H1 (cell line): ENCODE results near the gene UGT1A1. TPM values are rescaled to one million over a fixed set of nuclear protein-coding genes. Genes with fewer than 3 reads are reported as not detected.

Experiments used
- CTCF ChIA-PET: fragments of 300-600 bp; sonication (Branson Sonifier 250); formaldehyde crosslinking; loops from one replicate; lab custom pipeline; 2021; ENCODE audit not compliant: partially characterized antibody; lab: Charles Lee
- POLR2A ChIA-PET: fragments of 300-600 bp; sonication (Branson Sonifier 250); formaldehyde crosslinking; loops from one replicate; lab custom pipeline; 2021; ENCODE audit warnings: inconsistent platforms; ENCODE audit not compliant: partially characterized antibody; lab: Charles Lee
- DNase-seq, 2 experiments: peaks; one replicate each; pipeline versions ENCODE4 v3.0.0 to v3.0.0-alpha.2; 2010 to 2022; ENCODE audit warnings: low spot score in 2 of 2, low read depth in 1 of 2, mixed read lengths in 1 of 2
- FAIRE-seq: peaks from 2 replicates; lab custom pipeline; 2011; peaks lifted over from hg19 to GRCh38; lab: Jason Lieb, UNC
- H2AFZ ChIP-seq: 2 replicates; pipeline ENCODE4 v1.8.1; 2012; ENCODE audit warnings: low read length, inconsistent platforms
- H2AK5ac ChIP-seq: 2 replicates; pipeline ENCODE4 v1.6.1; 2013; ENCODE audit warnings: low read depth, low read length
- H2BK120ac ChIP-seq: replicated peaks from 2 replicates; pipeline ENCODE3; 2013; ENCODE audit warnings: low read depth, low read length, inconsistent platforms
- H2BK12ac ChIP-seq: 2 replicates; pipeline ENCODE4 v1.6.1; 2013; ENCODE audit warnings: low read depth, low read length
- H2BK15ac ChIP-seq: 2 replicates; pipeline ENCODE4 v1.6.1; 2013; ENCODE audit warnings: low read length
- H2BK20ac ChIP-seq: 2 replicates; pipeline ENCODE4 v1.6.1; 2013; ENCODE audit warnings: low read length
- H2BK5ac ChIP-seq: 2 replicates; pipeline ENCODE4 v1.6.1; 2013; ENCODE audit warnings: low read depth, low read length
- H3K14ac ChIP-seq: 2 replicates; pipeline ENCODE4 v1.6.1; 2013; ENCODE audit warnings: inconsistent platforms; ENCODE audit not compliant: insufficient read length
- H3K18ac ChIP-seq: 2 replicates; pipeline ENCODE4 v1.6.1; 2013; ENCODE audit warnings: low read length; ENCODE audit errors: extremely low read depth
- H3K23ac ChIP-seq: 2 replicates; pipeline ENCODE4 v1.6.1; 2013; ENCODE audit warnings: inconsistent platforms; ENCODE audit not compliant: insufficient read length
- H3K23me2 ChIP-seq: 2 replicates; pipeline ENCODE4 v1.6.1; 2013; ENCODE audit warnings: low read depth, low read length
- H3K27ac ChIP-seq: 2 replicates; pipeline ENCODE4 v1.6.1; 2011; ENCODE audit warnings: low read depth, low read length, inconsistent platforms
- H3K27me3 ChIP-seq, 4 experiments: replicated peaks in 1 of 4; 1 replicate in 1 of 4; 2 replicates in 3 of 4; pipeline versions ENCODE4 v1.6.1 to v1.8.1; 2011 to 2013; ENCODE audit warnings: low read length in 3 of 4, mild to moderate bottlenecking in 3 of 4, inconsistent platforms in 2 of 4, mixed read lengths in 2 of 4, moderate library complexity in 1 of 4; ENCODE audit not compliant: control insufficient read depth in 3 of 4, insufficient read depth in 3 of 4; ENCODE audit errors: extremely low read depth in 1 of 4
- H3K36me3 ChIP-seq, 4 experiments: 2 replicates each; pipeline versions ENCODE4 v1.6.1 to v1.8.1; 2011 to 2013; ENCODE audit warnings: mild to moderate bottlenecking in 4 of 4, low read length in 3 of 4, moderate library complexity in 2 of 4, control low read depth in 1 of 4, inconsistent platforms in 1 of 4; ENCODE audit not compliant: insufficient read depth in 4 of 4, control insufficient read depth in 2 of 4
- H3K4ac ChIP-seq: replicated peaks from 2 replicates; pipeline ENCODE3; 2013; ENCODE audit warnings: low read length, low read depth, mixed read lengths, inconsistent platforms; ENCODE audit not compliant: insufficient read length
- H3K4me1 ChIP-seq, 4 experiments: replicated peaks in 1 of 4; 1 replicate in 1 of 4; 2 replicates in 3 of 4; pipeline versions ENCODE4 v1.6.1 to v1.8.1; 2011 to 2013; ENCODE audit warnings: low read length in 3 of 4, inconsistent platforms in 2 of 4, mixed read lengths in 1 of 4; ENCODE audit not compliant: insufficient read depth in 4 of 4, control insufficient read depth in 3 of 4
- H3K4me2 ChIP-seq, 2 experiments: 2 replicates each; pipeline versions ENCODE4 v1.6.1 to v1.8.1; 2011 to 2013; ENCODE audit warnings: low read depth in 2 of 2, low read length in 2 of 2, control low read depth in 1 of 2, inconsistent platforms in 1 of 2, mild to moderate bottlenecking in 1 of 2; ENCODE audit not compliant: insufficient read depth in 1 of 2
- H3K4me3 ChIP-seq, 4 experiments: fragments of 200-600, 300-600 bp in 1 of 4; sonication (generic), shearing (Covaris generic), sonication (Bioruptor Twin) in 1 of 4; 2 replicates each; pipeline versions ENCODE4 v1.5.1 to v1.8.1; 2011 to 2016; ENCODE audit warnings: low read length in 4 of 4, low read depth in 3 of 4, control low read depth in 2 of 4, inconsistent platforms in 2 of 4, mild to moderate bottlenecking in 2 of 4, mixed read lengths in 1 of 4, moderate library complexity in 1 of 4; ENCODE audit not compliant: insufficient read depth in 2 of 4; ENCODE audit errors: extremely low read depth in 1 of 4
- H3K56ac ChIP-seq: replicated peaks from 2 replicates; pipeline ENCODE3; 2013; ENCODE audit warnings: low read depth, mild to moderate bottlenecking, mixed read lengths, low read length, inconsistent platforms; ENCODE audit not compliant: insufficient read length
- H3K79me1 ChIP-seq: 2 replicates; pipeline ENCODE4 v1.6.1; 2013; ENCODE audit warnings: low read depth, low read length, control low read depth
- H3K79me2 ChIP-seq, 2 experiments: 2 replicates each; pipeline versions ENCODE4 v1.6.1 to v1.8.1; 2012 to 2013; ENCODE audit warnings: low read length in 2 of 2, mild to moderate bottlenecking in 2 of 2, inconsistent platforms in 1 of 2; ENCODE audit not compliant: insufficient read depth in 2 of 2, control insufficient read depth in 1 of 2
- H3K9ac ChIP-seq, 4 experiments: replicated peaks in 1 of 4; 1 replicate in 1 of 4; 2 replicates in 3 of 4; pipeline versions ENCODE4 v1.6.1 to v1.8.1; 2011 to 2013; ENCODE audit warnings: low read depth in 3 of 4, low read length in 3 of 4, control low read depth in 2 of 4, mild to moderate bottlenecking in 2 of 4, moderate library complexity in 2 of 4, inconsistent platforms in 1 of 4; ENCODE audit errors: extremely low read depth in 1 of 4
- H3K9me3 ChIP-seq, 2 experiments: 2 replicates each; pipeline versions ENCODE4 v1.6.1 to v1.8.1; 2012 to 2013; ENCODE audit warnings: mild to moderate bottlenecking in 2 of 2, moderate library complexity in 2 of 2, control low read depth in 1 of 2, inconsistent platforms in 1 of 2, low read depth in 1 of 2, low read length in 1 of 2, mixed read lengths in 1 of 2; ENCODE audit not compliant: insufficient read depth in 2 of 2
- H4K20me1 ChIP-seq, 2 experiments: replicated peaks in 1 of 2; 2 replicates each; pipeline versions ENCODE3 to v1.8.1; 2011 to 2013; ENCODE audit warnings: inconsistent platforms in 2 of 2, low read length in 2 of 2, mild to moderate bottlenecking in 1 of 2; ENCODE audit not compliant: insufficient read depth in 2 of 2, control insufficient read depth in 1 of 2
- H4K5ac ChIP-seq: 2 replicates; pipeline ENCODE4 v1.6.1; 2013; ENCODE audit warnings: low read length, low read depth, mixed read lengths, inconsistent platforms; ENCODE audit not compliant: insufficient read length
- H4K8ac ChIP-seq: 2 replicates; pipeline ENCODE4 v1.8.0; 2013; ENCODE audit warnings: mild to moderate bottlenecking, moderate library complexity, low read length, inconsistent platforms; ENCODE audit not compliant: insufficient read depth; ENCODE audit errors: extremely low read depth
- H4K91ac ChIP-seq: replicated peaks from 2 replicates; pipeline ENCODE3; 2013; ENCODE audit warnings: low read length, mixed read lengths, inconsistent platforms; ENCODE audit not compliant: insufficient read length
- ASH2L ChIP-seq: fragments of 200-600, 300-600 bp; sonication (generic); IDR thresholded peaks from one replicate; pipeline ENCODE4 v1.7.1; 2017; ENCODE audit warnings: low read length
- RNF2 ChIP-seq: fragments of 200-900, 300-1000 bp; sonication (generic); IDR thresholded peaks from 2 replicates; pipeline ENCODE4 v1.7.1; 2016; ENCODE audit warnings: borderline replicate concordance, low read depth, mild to moderate bottlenecking, antibody characterized with exemption, low read length; ENCODE audit not compliant: poor library complexity, severe bottlenecking; ENCODE audit errors: missing control alignments
- TCF12 ChIP-seq: IDR thresholded peaks from 2 replicates; pipeline ENCODE4 v1.6.1; 2011; ENCODE audit warnings: low read depth, mild to moderate bottlenecking, low read length
- WGBS, 2 experiments: shearing (Covaris generic) in 1 of 2; methylation state at CpG; one replicate each; pipeline versions ENCODE4 v1.1.6 to v1.1.7; 2013 to 2015; ENCODE audit warnings: low lambda C conversion rate in 2 of 2, mixed read lengths in 2 of 2, inconsistent platforms in 1 of 2, low coverage in 1 of 2, missing lambda C conversion rate in 1 of 2; ENCODE audit not compliant: insufficient replicate concordance in 2 of 2, insufficient coverage in 1 of 2, insufficient read length in 1 of 2; ENCODE audit errors: extremely low coverage in 1 of 2, missing lambda C conversion rate in 1 of 2; 5-methylcytosine and 5-hydroxymethylcytosine counted together
- polyA plus RNA-seq, 7 experiments: library from polyadenylated mRNA; depleted of rRNA in 3 of 7; stranded (reverse) in 5 of 7; unstranded in 2 of 7; fragments of >200 nt in 5 of 7; fragments of 200-250 nt in 2 of 7; gene quantifications; 1 replicate in 5 of 7; 2 replicates in 1 of 7; 4 replicates in 1 of 7; pipeline versions ENCODE4 v1.2.1 to v1.2.3, GENCODE V29; 2011 to 2013; ENCODE audit warnings: missing spikeins in 2 of 7, mixed read lengths in 2 of 7
- total RNA-seq: library from RNA; stranded (reverse); fragmentation: NEBNext Ultra II Directional; extraction: Animal tissue kit (Norgen Biotek cat#: 25700); gene quantifications from 2 replicates; pipeline ENCODE4 v1.2.1, GENCODE V29; 2021

The UGT1A1 gene
- total and polyA plus RNA-seq, 2 of the 8 experiments (the other 6 are each of a cell fraction or from before 2014, with no cell fraction given): not detected

- Histone ChIP-seq H3K36me3 (no peaks in the 10 kb centered on the region), H3K27me3 (no peaks in the 10 kb centered on the region), H2BK5ac (no peak overlapping the region), H3K23me2 (no peaks in the 10 kb centered on the region), H4K5ac (no peak overlapping the region), H3K4me2 (no peak overlapping the region), H3K79me1 (no peaks in the 10 kb centered on the region), H2BK12ac (no peak overlapping the region), H2BK15ac (no peak overlapping the region), H2BK20ac (no peak overlapping the region), H3K4me3 (no peak overlapping the region), H3K4ac (no peak overlapping the region), H3K56ac (no peak overlapping the region), H2AK5ac (no peak overlapping the region), H3K9me3 (no peaks in the 10 kb centered on the region; a peak in 1 of 4 replicates), H3K4me1 (no peaks in the 10 kb centered on the region), H4K20me1 (no peaks in the 10 kb centered on the region), H3K79me2 (no peaks in the 10 kb centered on the region), H3K18ac (no peak overlapping the region), H3K9ac (no peak overlapping the region), H4K91ac (no peak overlapping the region), H3K27ac (no peak overlapping the region), H3K14ac (no peak overlapping the region), H2AFZ (no peak overlapping the region), H4K8ac (no peak overlapping the region), H3K23ac (no peak overlapping the region), H2BK120ac (no peak overlapping the region)
- FAIRE-seq (no peak), DNase-seq (no peak)
- POLR2A ChIA-PET: no interaction called here
- 89% methylated on average over 4 of the region's 4 CpGs; no CpG with 5 or more reads in 1 of the 2 experiments for WGBS, 2 experiments
- CTCF ChIA-PET: interaction anchor here (1.4 kb wide), 1 partner anchor 10 kb away, joined by 4 read pairs; no protein-coding TSS in a partner anchor
- TF ChIP-seq RNF2: no peak
- TF ChIP-seq ASH2L: no peak
- TF ChIP-seq TCF12: no peak
Measured at GRCh38 chr2:233761040-233761769, 1.1 kb downstream of the UGT1A1 start.
